Lower leg skin (tissue), 3 donors: ENCODE data around the gene TRAPPC1.
A peak's percentile ranks its signal among the peaks of the same experiment; 100 is the strongest.

Experiments used
- POLR2A ChIP-seq, 2 donors: fragments of 450-650 bp; IDR thresholded peaks; one replicate each; pipeline ENCODE4 v1.6.1; 2016 to 2017; ENCODE audit warnings: antibody characterized with exemption in 2 of 2, mild to moderate bottlenecking in 1 of 2, moderate library complexity in 1 of 2
- TF ChIP-seq, protein P1 (sequence below), 3 donors: fragments of 450-650 bp; IDR thresholded peaks; one replicate each; pipeline ENCODE4 v1.5.1; 2016; ENCODE audit warnings: antibody characterized with exemption in 3 of 3, mild to moderate bottlenecking in 3 of 3, moderate library complexity in 2 of 3

DNA sequence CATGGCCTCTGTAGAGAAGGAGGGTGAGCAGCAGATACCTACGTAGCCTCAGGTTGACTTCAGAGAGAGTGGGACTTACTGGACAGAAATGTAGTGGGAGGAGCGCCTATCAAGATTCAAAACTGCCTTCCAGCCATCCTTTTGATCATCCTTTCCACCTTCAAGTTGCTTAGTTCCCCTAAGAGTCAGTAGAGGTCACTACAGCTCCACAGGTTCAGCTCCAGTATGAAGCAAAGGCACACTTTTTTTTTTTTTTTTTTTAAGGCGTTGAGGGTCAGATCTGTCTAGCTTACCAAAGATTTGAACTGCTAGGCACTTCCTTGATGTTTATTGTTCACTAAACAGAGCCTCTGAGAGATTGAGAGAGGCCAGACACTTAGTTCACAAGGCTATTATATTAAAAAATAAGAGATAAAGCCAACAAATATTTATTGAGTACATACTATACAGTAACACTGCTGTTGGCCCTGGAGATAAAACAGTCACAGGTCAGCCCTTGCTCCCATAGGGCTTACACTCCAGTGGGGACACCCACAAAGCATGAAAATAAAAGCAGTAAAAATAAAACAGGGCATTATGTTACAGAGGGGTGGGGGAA is 18.7 kb downstream of the TRAPPC1 start:
- TF ChIP-seq, protein P1, sequence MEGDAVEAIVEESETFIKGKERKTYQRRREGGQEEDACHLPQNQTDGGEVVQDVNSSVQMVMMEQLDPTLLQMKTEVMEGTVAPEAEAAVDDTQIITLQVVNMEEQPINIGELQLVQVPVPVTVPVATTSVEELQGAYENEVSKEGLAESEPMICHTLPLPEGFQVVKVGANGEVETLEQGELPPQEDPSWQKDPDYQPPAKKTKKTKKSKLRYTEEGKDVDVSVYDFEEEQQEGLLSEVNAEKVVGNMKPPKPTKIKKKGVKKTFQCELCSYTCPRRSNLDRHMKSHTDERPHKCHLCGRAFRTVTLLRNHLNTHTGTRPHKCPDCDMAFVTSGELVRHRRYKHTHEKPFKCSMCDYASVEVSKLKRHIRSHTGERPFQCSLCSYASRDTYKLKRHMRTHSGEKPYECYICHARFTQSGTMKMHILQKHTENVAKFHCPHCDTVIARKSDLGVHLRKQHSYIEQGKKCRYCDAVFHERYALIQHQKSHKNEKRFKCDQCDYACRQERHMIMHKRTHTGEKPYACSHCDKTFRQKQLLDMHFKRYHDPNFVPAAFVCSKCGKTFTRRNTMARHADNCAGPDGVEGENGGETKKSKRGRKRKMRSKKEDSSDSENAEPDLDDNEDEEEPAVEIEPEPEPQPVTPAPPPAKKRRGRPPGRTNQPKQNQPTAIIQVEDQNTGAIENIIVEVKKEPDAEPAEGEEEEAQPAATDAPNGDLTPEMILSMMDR (IDR thresholded peaks at IDR 0.05) = peak in 1 of 3 donors; percentile 34
- no peak for TF ChIP-seq POLR2A (IDR thresholded peaks at IDR 0.05)
